ENCODE measurements around the gene SPNS1.

DNA sequence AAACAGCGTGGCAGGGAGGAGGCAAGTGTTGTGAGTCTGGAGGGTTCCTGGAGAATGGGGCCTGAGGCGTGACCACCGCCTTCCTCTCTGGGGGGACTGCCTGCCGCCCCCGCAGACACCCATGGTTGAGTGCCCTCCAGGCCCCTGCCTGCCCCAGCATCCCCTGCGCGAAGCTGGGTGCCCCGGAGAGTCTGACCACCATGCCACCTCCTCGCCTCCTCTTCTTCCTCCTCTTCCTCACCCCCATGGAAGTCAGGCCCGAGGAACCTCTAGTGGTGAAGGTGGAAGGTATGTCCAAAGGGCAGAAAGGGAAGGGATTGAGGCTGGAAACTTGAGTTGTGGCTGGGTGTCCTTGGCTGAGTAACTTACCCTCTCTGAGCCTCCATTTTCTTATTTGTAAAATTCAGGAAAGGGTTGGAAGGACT lies 42.8 kb upstream of the SPNS1 start, which contains the start of gene CD19:
- TF ChIP-seq POLR2A (IDR thresholded peaks at IDR 0.05; ENCODE audit: low read length), result no peak
- no peak for TF ChIP-seq GATA1 (IDR thresholded peaks at IDR 0.05; ENCODE audit: low read depth, low read length)
